CD4-positive, alpha-beta T cell treated with Interleukin-15 for 4 hours (primary cell): ENCODE data around the gene ERBB2.
"Not testable (repeated sequence)": the region's sequence is repeated elsewhere in the genome, so short reads cannot be mapped to it uniquely, and the experiment has no call there.

Source experiments
- DNase-seq: peaks from one replicate; pipeline ENCODE4 v3.0.0-alpha.2; 2020; ENCODE audit warnings: low spot score

Gene ERBB2

GRCh38 chr17:39763051-39763820 is 63.4 kb downstream of the ERBB2 start:
- DNase-seq = no peak

GRCh38 chr17:39764171-39764570 is 64.3 kb downstream of the ERBB2 start:
- DNase-seq = not testable (repeated sequence)

- DNase-seq = no peak
These were observed 65.3 kb downstream of the ERBB2 start for GRCh38 chr17:39765175-39765574.

- DNase-seq = no peak
These were observed 65.9 kb downstream of the ERBB2 start for GRCh38 chr17:39765766-39766165.

- DNase-seq = no peak
These were observed 67.3 kb downstream of the ERBB2 start for GRCh38 chr17:39767147-39767546.

GRCh38 chr17:39769974-39770587 is 70.2 kb downstream of the ERBB2 start:
- peak; percentile 92 for DNase-seq

GRCh38 chr17:39772415-39772814 is 72.6 kb downstream of the ERBB2 start:
- DNase-seq = no peak

- no peak for DNase-seq
These were observed 73.4 kb downstream of the ERBB2 start for GRCh38 chr17:39772987-39773934.

GRCh38 chr17:39774047-39774446 is 74.2 kb downstream of the ERBB2 start:
- DNase-seq = no peak

- no peak for DNase-seq
These were observed 75.2 kb downstream of the ERBB2 start for GRCh38 chr17:39775031-39775430.

GRCh38 chr17:39776252-39776651 is 76.4 kb downstream of the ERBB2 start:
- DNase-seq = peak; percentile 48

- peak; percentile 70 for DNase-seq
These were observed 77.9 kb downstream of the ERBB2 start for GRCh38 chr17:39777534-39778365.
